HEK293 (cell line): ENCODE results near the gene CACNA2D3.

ENCODE experiments used
- CTCF ChIA-PET: fragments of 350-600 bp; formaldehyde crosslinking; extraction: SDS; loops from one replicate; lab custom pipeline; 2021; ENCODE audit warnings: antibody characterized with exemption; lab: Yijun Ruan, JAX
- POLR2A ChIA-PET: fragments of 300-600 bp; formaldehyde crosslinking; extraction: SDS; loops from one replicate; lab custom pipeline; 2020; ENCODE audit warnings: antibody characterized with exemption, inconsistent platforms; lab: Yijun Ruan, JAX
- H3K27ac ChIP-seq: fragments of 200-500 bp; sonication (Bioruptor generic); 2 replicates; pipeline ENCODE4 v1.5.1; 2014; ENCODE audit warnings: low read depth, low read length, control low read depth, inconsistent platforms; ENCODE audit errors: extremely low read depth
- H3K36me3 ChIP-seq, 2 experiments: fragments of 200-500 bp in 1 of 2; sonication (Bioruptor generic) in 1 of 2; 1 replicate in 1 of 2; 2 replicates in 1 of 2; pipeline ENCODE4 v1.5.1; 2014 to 2017; ENCODE audit warnings: inconsistent platforms in 2 of 2, low read length in 2 of 2; ENCODE audit not compliant: control insufficient read depth in 2 of 2, insufficient read depth in 1 of 2
- H3K4me1 ChIP-seq: fragments of 200-500 bp; sonication (Bioruptor generic); 2 replicates; pipeline ENCODE4 v1.5.1; 2014; ENCODE audit warnings: mild to moderate bottlenecking, low read length, inconsistent platforms; ENCODE audit not compliant: control insufficient read depth, insufficient read depth
- H3K4me3 ChIP-seq: 2 replicates; pipeline ENCODE4 v1.5.1; 2011; ENCODE audit warnings: low read depth, mild to moderate bottlenecking, control low read depth, low read length, moderate library complexity
- H3K9me3 ChIP-seq: fragments of 200-500 bp; sonication (Bioruptor generic); 2 replicates; pipeline ENCODE4 v1.5.1; 2014; ENCODE audit warnings: low read depth, low read length, inconsistent platforms; ENCODE audit not compliant: control insufficient read depth, insufficient read depth
- ATF2 ChIP-seq: fragments of 450-650 bp; formaldehyde crosslinking; IDR thresholded peaks from 2 replicates; pipeline ENCODE4 v1.5.1; 2016; ENCODE audit warnings: missing biosample characterization, missing genetic modification characterization, low read depth
- GLI2 ChIP-seq: fragments of 450-650 bp; formaldehyde crosslinking; IDR thresholded peaks from 2 replicates; pipeline ENCODE4; 2017; ENCODE audit warnings: missing biosample characterization, missing genetic modification characterization, low read depth, borderline replicate concordance
- HOXA7 ChIP-seq: sonication (generic); formaldehyde crosslinking; IDR thresholded peaks from 2 replicates; pipeline ENCODE4 v1.8.1; 2022; ENCODE audit warnings: missing genetic modification reagents, borderline replicate concordance
- OVOL3 ChIP-seq: fragments of 450-650 bp; formaldehyde crosslinking; IDR thresholded peaks from 2 replicates; pipeline ENCODE4 v1.5.1; 2016; ENCODE audit warnings: missing biosample characterization, missing genetic modification characterization
- REPIN1 ChIP-seq: fragments of 450-650 bp; formaldehyde crosslinking; IDR thresholded peaks from 2 replicates; pipeline ENCODE4 v1.5.1; 2017; ENCODE audit warnings: missing biosample characterization, missing genetic modification characterization, low read depth
- SP2 ChIP-seq: fragments of 450-650 bp; formaldehyde crosslinking; IDR thresholded peaks from 2 replicates; pipeline ENCODE4 v1.5.1; 2016; ENCODE audit warnings: missing biosample characterization, missing genetic modification characterization
- SP7 ChIP-seq: fragments of 450-650 bp; formaldehyde crosslinking; IDR thresholded peaks from 2 replicates; pipeline ENCODE4 v1.5.1; 2016; ENCODE audit warnings: missing biosample characterization, missing genetic modification characterization
- ZBTB20 ChIP-seq: fragments of 450-650 bp; formaldehyde crosslinking; IDR thresholded peaks from 2 replicates; pipeline ENCODE4 v1.5.1; 2016; ENCODE audit warnings: missing biosample characterization, missing genetic modification characterization
- ZIC2 ChIP-seq: fragments of 450-650 bp; formaldehyde crosslinking; IDR thresholded peaks from 2 replicates; pipeline ENCODE4 v1.5.1; 2016; ENCODE audit warnings: missing biosample characterization, missing genetic modification characterization
- ZNF10 ChIP-seq: fragments of 450-650 bp; formaldehyde crosslinking; IDR thresholded peaks from 2 replicates; pipeline ENCODE4 v1.5.1; 2017; ENCODE audit warnings: missing biosample characterization, missing genetic modification characterization
- ZNF132 ChIP-seq: fragments of 450-650 bp; formaldehyde crosslinking; IDR thresholded peaks from 2 replicates; pipeline ENCODE4 v1.5.1; 2017; ENCODE audit warnings: missing biosample characterization, missing genetic modification characterization, borderline replicate concordance
- ZNF133 ChIP-seq: fragments of 450-650 bp; formaldehyde crosslinking; IDR thresholded peaks from 2 replicates; pipeline ENCODE4 v1.5.1; 2016; ENCODE audit warnings: missing biosample characterization, missing genetic modification characterization
- ZNF140 ChIP-seq: fragments of 450-650 bp; formaldehyde crosslinking; IDR thresholded peaks from 2 replicates; pipeline ENCODE4 v1.5.1; 2016; ENCODE audit warnings: missing biosample characterization, missing genetic modification characterization
- ZNF174 ChIP-seq: fragments of 450-650 bp; formaldehyde crosslinking; IDR thresholded peaks from 2 replicates; pipeline ENCODE4 v1.5.0; 2017; ENCODE audit warnings: missing biosample characterization, mild to moderate bottlenecking, missing genetic modification characterization
- ZNF23 ChIP-seq: fragments of 450-650 bp; formaldehyde crosslinking; IDR thresholded peaks from 2 replicates; pipeline ENCODE4 v1.5.1; 2016; ENCODE audit warnings: missing biosample characterization, missing genetic modification characterization, borderline replicate concordance
- ZNF354C ChIP-seq: fragments of 450-650 bp; formaldehyde crosslinking; IDR thresholded peaks from 2 replicates; pipeline ENCODE4 v1.5.1; 2016; ENCODE audit warnings: missing biosample characterization, missing genetic modification characterization, low read depth, borderline replicate concordance
- ZNF366 ChIP-seq: fragments of 450-650 bp; formaldehyde crosslinking; conservative IDR thresholded peaks from 2 replicates; pipeline ENCODE4 v1.5.1; 2016; ENCODE audit warnings: missing biosample characterization, missing genetic modification characterization
- ZNF544 ChIP-seq: fragments of 450-650 bp; formaldehyde crosslinking; IDR thresholded peaks from 2 replicates; pipeline ENCODE4 v1.5.0; 2017; ENCODE audit warnings: missing biosample characterization, missing genetic modification characterization
- ZNF555 ChIP-seq: fragments of 450-650 bp; formaldehyde crosslinking; conservative IDR thresholded peaks from 2 replicates; pipeline ENCODE4 v1.5.1; 2017; ENCODE audit warnings: missing biosample characterization, mild to moderate bottlenecking, missing genetic modification characterization, inconsistent platforms
- ZNF610 ChIP-seq: fragments of 450-650 bp; formaldehyde crosslinking; IDR thresholded peaks from 2 replicates; pipeline ENCODE4 v1.5.1; 2016; ENCODE audit warnings: missing biosample characterization, missing genetic modification characterization, borderline replicate concordance
- ZNF623 ChIP-seq: fragments of 450-650 bp; formaldehyde crosslinking; IDR thresholded peaks from 2 replicates; pipeline ENCODE4 v1.5.1; 2016; ENCODE audit warnings: missing biosample characterization, missing genetic modification characterization
- ZNF747 ChIP-seq: fragments of 450-650 bp; formaldehyde crosslinking; IDR thresholded peaks from 2 replicates; pipeline ENCODE4 v1.5.1; 2016; ENCODE audit warnings: missing biosample characterization, missing genetic modification characterization
- TF ChIP-seq, protein P1 (sequence below): fragments of 450-650 bp; formaldehyde crosslinking; optimal IDR thresholded peaks from 2 replicates; pipeline ENCODE3; 2016; ENCODE audit warnings: missing biosample characterization, mild to moderate bottlenecking, missing genetic modification characterization
- TF ChIP-seq, protein P2 (sequence below): fragments of 450-650 bp; formaldehyde crosslinking; IDR thresholded peaks from 2 replicates; pipeline ENCODE4 v1.5.1; 2016; ENCODE audit warnings: missing biosample characterization, missing genetic modification characterization

The CACNA2D3 gene

GRCh38 chr3:54582424-54582823 is 460.1 kb downstream of the CACNA2D3 start:
- Histone ChIP-seq H3K36me3 (no peaks in the 10 kb centered on the region), H3K27ac (no peak overlapping the region), H3K9me3 (no peaks in the 10 kb centered on the region), H3K4me1 (no peaks in the 10 kb centered on the region), H3K4me3 (no peak overlapping the region)
- TF ChIP-seq ZNF132 (no peak), REPIN1 (tag by site-specific recombination) (no peak), SP7 (tag by site-specific recombination) (no peak), OVOL3 (tag by site-specific recombination) (no peak)
- POLR2A ChIA-PET: no interaction called here
- CTCF ChIA-PET: no interaction called here

DNA sequence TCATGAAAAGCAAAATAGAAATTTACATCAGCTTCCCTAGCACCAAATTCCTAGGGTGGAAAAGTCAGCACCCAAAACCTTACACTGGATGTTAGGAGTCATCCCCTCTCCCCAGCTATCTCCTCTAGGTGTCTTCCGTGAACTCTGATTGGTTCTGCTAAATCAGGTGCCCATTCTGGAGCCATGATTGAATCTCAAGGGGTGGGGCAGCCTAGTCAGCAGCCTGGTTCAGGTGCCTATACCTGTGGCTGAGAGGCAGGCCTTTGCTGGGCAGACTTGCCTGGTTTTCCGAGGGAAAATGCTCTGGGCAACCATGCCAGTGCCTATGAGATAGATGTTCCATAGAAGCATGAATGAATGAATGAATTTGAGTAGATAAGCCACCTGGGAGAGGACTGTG is 468.8 kb downstream of the CACNA2D3 start:
- Histone ChIP-seq H3K4me3 (no peak overlapping the region), H3K27ac (no peak overlapping the region), H3K4me1 (no peaks in the 10 kb centered on the region), H3K9me3 (no peaks in the 10 kb centered on the region), H3K36me3 (no peaks in the 10 kb centered on the region)
- CTCF ChIA-PET: no interaction called here
- POLR2A ChIA-PET: no interaction called here
- TF ChIP-seq, protein P1, sequence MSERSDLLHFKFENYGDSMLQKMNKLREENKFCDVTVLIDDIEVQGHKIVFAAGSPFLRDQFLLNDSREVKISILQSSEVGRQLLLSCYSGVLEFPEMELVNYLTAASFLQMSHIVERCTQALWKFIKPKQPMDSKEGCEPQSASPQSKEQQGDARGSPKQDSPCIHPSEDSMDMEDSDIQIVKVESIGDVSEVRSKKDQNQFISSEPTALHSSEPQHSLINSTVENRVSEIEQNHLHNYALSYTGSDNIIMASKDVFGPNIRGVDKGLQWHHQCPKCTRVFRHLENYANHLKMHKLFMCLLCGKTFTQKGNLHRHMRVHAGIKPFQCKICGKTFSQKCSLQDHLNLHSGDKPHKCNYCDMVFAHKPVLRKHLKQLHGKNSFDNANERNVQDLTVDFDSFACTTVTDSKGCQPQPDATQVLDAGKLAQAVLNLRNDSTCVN (tag by site-specific recombination): no peak

- Histone ChIP-seq H3K9me3 (no peaks in the 10 kb centered on the region), H3K36me3 (no peaks in the 10 kb centered on the region), H3K4me3 (no peak overlapping the region), H3K27ac (no peak overlapping the region), H3K4me1 (no peaks in the 10 kb centered on the region)
- TF ChIP-seq ZIC2 (tag by site-specific recombination): no peak
- TF ChIP-seq ATF2 (tag by site-specific recombination): no peak
- TF ChIP-seq ZNF10 (tag by site-specific recombination): no peak
- TF ChIP-seq ZNF555 (tag by site-specific recombination): no peak
- no peak for TF ChIP-seq ZNF544 (tag by site-specific recombination)
- TF ChIP-seq SP2 (tag by site-specific recombination): no peak
- TF ChIP-seq GLI2 (tag by site-specific recombination): no peak
- TF ChIP-seq ZNF623 (tag by site-specific recombination): no peak
- TF ChIP-seq ZNF23 (tag by site-specific recombination): no peak
- no peak for TF ChIP-seq ZNF354C (tag by site-specific recombination)
- TF ChIP-seq HOXA7 (CRISPR knock-in tag): no peak
- no peak for TF ChIP-seq ZNF610 (tag by site-specific recombination)
- TF ChIP-seq ZNF366: no peak
- TF ChIP-seq ZBTB20 (tag by site-specific recombination): no peak
- TF ChIP-seq, protein P2, sequence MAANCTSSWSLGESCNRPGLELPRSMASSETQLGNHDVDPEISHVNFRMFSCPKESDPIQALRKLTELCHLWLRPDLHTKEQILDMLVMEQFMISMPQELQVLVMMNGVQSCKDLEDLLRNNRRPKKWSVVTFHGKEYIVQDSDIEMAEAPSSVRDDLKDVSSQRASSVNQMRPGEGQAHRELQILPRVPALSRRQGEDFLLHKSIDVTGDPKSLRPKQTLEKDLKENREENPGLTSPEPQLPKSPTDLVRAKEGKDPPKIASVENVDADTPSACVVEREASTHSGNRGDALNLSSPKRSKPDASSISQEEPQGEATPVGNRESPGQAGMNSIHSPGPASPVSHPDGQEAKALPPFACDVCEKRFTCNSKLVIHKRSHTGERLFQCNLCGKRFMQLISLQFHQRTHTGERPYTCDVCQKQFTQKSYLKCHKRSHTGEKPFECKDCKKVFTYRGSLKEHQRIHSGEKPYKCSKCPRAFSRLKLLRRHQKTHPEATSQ (tag by site-specific recombination): no peak
- TF ChIP-seq ZNF747 (tag by site-specific recombination): no peak
- TF ChIP-seq ZNF174 (tag by site-specific recombination): no peak
- no peak for TF ChIP-seq ZNF133 (tag by site-specific recombination)
- no peak for TF ChIP-seq ZNF140 (tag by site-specific recombination)
- ChIA-PET POLR2A (interaction anchor here (0.6 kb wide), 1 partner anchor 38 kb away, joined by 3 read pairs; no protein-coding TSS in a partner anchor), CTCF (no interaction called here)
Measured at GRCh38 chr3:54593653-54594052, 471.3 kb downstream of the CACNA2D3 start.
